ENCODE data around the gene CLK4. TPM values are rescaled to one million over a fixed set of nuclear protein-coding genes. Genes with fewer than 3 reads are reported as not detected.
A peak's percentile ranks its signal among the peaks of the same experiment; 100 is the strongest.

CLK4 gene
- total RNA-seq, 1 donor from 2014 or later = 19.9 TPM

GRCh38 chr5:178557416-178557815 is 69.4 kb downstream of the CLK4 start:
- Mint-ChIP-seq H3K9me3 (ENCODE audit: unreplicated experiment) (no peaks in the 10 kb centered on the region), H3K4me3 (ENCODE audit: unreplicated experiment) (no peak overlapping the region), H3K27me3 (ENCODE audit: unreplicated experiment) (peaks cover 5% of the 10 kb centered on the region), H3K4me1 (ENCODE audit: unreplicated experiment) (peaks cover 29% of the 10 kb centered on the region), H3K27ac (ENCODE audit: unreplicated experiment) (no peak overlapping the region), H3K36me3 (ENCODE audit: low read depth, unreplicated experiment) (peaks cover 12% of the 10 kb centered on the region)
- TF ChIP-seq CTCF (IDR thresholded peaks at IDR 0.05; ENCODE audit: unreplicated experiment) = no peak
- DNase-seq (ENCODE audit: low spot score) = no peak

- DNase-seq (ENCODE audit: low spot score) = no peak
- peaks cover 38% of the 10 kb centered on the region for H3K4me1 Mint-ChIP-seq (ENCODE audit: unreplicated experiment)
Observed at GRCh38 chr5:178555771-178556211, 71.1 kb downstream of the CLK4 start.

DNA sequence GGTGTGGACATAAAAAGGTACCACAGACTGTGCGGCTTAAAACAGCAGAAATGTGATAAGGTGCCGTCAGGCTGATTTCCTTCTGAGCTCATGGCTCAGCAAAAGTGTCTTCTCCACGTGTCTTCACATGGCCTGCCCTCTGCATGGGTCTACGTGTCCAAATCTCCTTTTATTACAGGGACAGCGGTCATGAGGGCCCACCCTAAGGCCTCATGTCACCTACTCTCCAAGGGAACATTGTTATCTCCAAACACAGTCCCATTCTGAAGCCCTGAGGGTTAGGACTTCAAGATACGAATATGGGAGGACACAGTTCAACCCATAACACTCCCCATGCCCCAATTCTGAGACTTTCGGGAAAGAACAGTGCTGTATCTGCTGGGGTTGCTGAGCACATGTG is 71.8 kb downstream of the CLK4 start:
- H3K27ac Mint-ChIP-seq (ENCODE audit: unreplicated experiment) = no peak overlapping the region

More at GRCh38 chr5:178555771-178556211, 71.1 kb downstream of the CLK4 start:
- H3K36me3 Mint-ChIP-seq (ENCODE audit: low read depth, unreplicated experiment) = peaks cover 9% of the 10 kb centered on the region
- H3K4me3 Mint-ChIP-seq (ENCODE audit: unreplicated experiment) = no peak overlapping the region
- no peak overlapping the region for H3K27ac Mint-ChIP-seq (ENCODE audit: unreplicated experiment)
- TF ChIP-seq CTCF (IDR thresholded peaks at IDR 0.05; ENCODE audit: unreplicated experiment) = no peak
- no peaks in the 10 kb centered on the region for H3K9me3 Mint-ChIP-seq (ENCODE audit: unreplicated experiment)
- H3K27me3 Mint-ChIP-seq (ENCODE audit: unreplicated experiment) = peaks cover 5% of the 10 kb centered on the region

DNA sequence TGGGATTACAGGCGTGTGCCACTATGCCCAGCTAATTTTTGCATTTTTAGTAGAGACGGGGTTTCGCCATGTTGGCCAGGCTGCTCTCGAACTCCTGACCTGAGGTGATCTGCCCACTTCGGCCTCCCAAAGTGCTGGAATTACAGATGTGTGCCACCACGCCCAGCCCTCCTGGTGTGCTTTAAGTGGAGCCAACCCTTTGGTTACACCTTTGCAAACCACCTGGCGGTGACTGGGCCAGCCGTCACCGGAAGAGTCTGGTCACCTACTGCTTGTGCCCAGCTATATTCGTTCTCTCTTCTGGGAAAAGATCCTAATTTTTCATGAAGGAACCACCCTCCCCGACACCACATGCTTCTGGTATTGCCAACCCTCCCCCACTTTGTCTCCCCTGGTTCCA is 72.5 kb downstream of the CLK4 start:
- peak overlapping the region; percentile 11 for H3K4me3 Mint-ChIP-seq (ENCODE audit: unreplicated experiment)
- no peak overlapping the region for H3K27ac Mint-ChIP-seq (ENCODE audit: unreplicated experiment)

More for the DNA sequence above, 71.8 kb downstream of the CLK4 start:
- no peaks in the 10 kb centered on the region for H3K9me3 Mint-ChIP-seq (ENCODE audit: unreplicated experiment)
- H3K4me1 Mint-ChIP-seq (ENCODE audit: unreplicated experiment) = peaks cover 30% of the 10 kb centered on the region
- TF ChIP-seq CTCF (IDR thresholded peaks at IDR 0.05; ENCODE audit: unreplicated experiment) = no peak
- DNase-seq (ENCODE audit: low spot score) = no peak
- no peak overlapping the region for H3K4me3 Mint-ChIP-seq (ENCODE audit: unreplicated experiment)
- peaks cover 2% of the 10 kb centered on the region for H3K27me3 Mint-ChIP-seq (ENCODE audit: unreplicated experiment)
- H3K36me3 Mint-ChIP-seq (ENCODE audit: low read depth, unreplicated experiment) = peaks cover 9% of the 10 kb centered on the region

DNA sequence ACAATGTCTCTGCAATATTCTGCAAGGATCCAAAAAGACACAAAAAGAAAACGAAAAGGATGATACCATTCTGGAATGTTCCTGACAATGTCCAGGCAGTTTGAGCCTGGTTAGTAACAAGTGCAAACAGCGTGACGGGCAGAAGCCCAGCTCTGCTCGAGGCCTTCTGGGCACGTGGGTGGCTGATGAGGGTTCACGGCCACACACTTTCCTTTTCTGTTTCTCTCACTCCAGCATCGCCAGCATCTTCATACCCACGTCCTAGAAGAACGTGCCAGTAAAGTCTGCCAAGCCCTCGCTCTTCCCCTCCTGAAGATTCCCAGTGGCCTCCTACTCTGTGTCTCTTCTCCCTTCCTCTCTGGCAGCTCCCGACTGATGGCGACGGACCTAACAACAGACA is 73.3 kb downstream of the CLK4 start:
- Mint-ChIP-seq H3K36me3 (ENCODE audit: low read depth, unreplicated experiment) (peaks cover 4% of the 10 kb centered on the region), H3K9me3 (ENCODE audit: unreplicated experiment) (no peaks in the 10 kb centered on the region), H3K27ac (ENCODE audit: unreplicated experiment) (no peak overlapping the region), H3K27me3 (ENCODE audit: unreplicated experiment) (peaks cover 2% of the 10 kb centered on the region), H3K4me1 (ENCODE audit: unreplicated experiment) (peaks cover 31% of the 10 kb centered on the region), H3K4me3 (ENCODE audit: unreplicated experiment) (no peak overlapping the region)
- DNase-seq (ENCODE audit: low spot score) = no peak
- TF ChIP-seq CTCF (IDR thresholded peaks at IDR 0.05; ENCODE audit: unreplicated experiment) = no peak

More for the DNA sequence above, 72.5 kb downstream of the CLK4 start:
- no peaks in the 10 kb centered on the region for H3K9me3 Mint-ChIP-seq (ENCODE audit: unreplicated experiment)
- H3K4me1 Mint-ChIP-seq (ENCODE audit: unreplicated experiment) = peaks cover 29% of the 10 kb centered on the region
- peaks cover 2% of the 10 kb centered on the region for H3K27me3 Mint-ChIP-seq (ENCODE audit: unreplicated experiment)
- peaks cover 7% of the 10 kb centered on the region for H3K36me3 Mint-ChIP-seq (ENCODE audit: low read depth, unreplicated experiment)
- TF ChIP-seq CTCF (IDR thresholded peaks at IDR 0.05; ENCODE audit: unreplicated experiment) = no peak
- DNase-seq (ENCODE audit: low spot score) = no peak

Other genes with a start within 250 kb of the CLK4 start
- 75.2 TPM for gene COL23A1, start 36.7 kb downstream of the CLK4 start, total RNA-seq (ENCODE audit: unreplicated experiment)
- gene ZNF354A, start 103.6 kb upstream of the CLK4 start, total RNA-seq (ENCODE audit: unreplicated experiment) = 23.2 TPM
- 23.6 TPM for gene ZNF354B, start 232.9 kb upstream of the CLK4 start, total RNA-seq (ENCODE audit: unreplicated experiment)

Measured in endothelial cell (in vitro differentiated cells).